Right atrium auricular region (tissue), 2 donors: ENCODE results near the gene CDH22. TPM values are rescaled to one million over a fixed set of nuclear protein-coding genes. Genes with fewer than 3 reads are reported as not detected.

Source experiments
- DNase-seq: peaks from one replicate; pipeline ENCODE4 v3.0.0-alpha.2; 2019; ENCODE audit warnings: low spot score
- H3K27ac ChIP-seq, 2 donors: fragments of 200-600 bp; sonication (generic); 1 replicate in 1 of 2; 2 replicates in 1 of 2; pipeline ENCODE4 v1.5.1; 2016 to 2019
- H3K27me3 ChIP-seq, 2 donors: fragments of 200-600 bp; sonication (generic); one replicate each; pipeline versions ENCODE4 v1.5.1 to v1.6.0; 2017 to 2019
- H3K36me3 ChIP-seq: fragments of 200-600 bp; sonication (generic); one replicate; pipeline ENCODE4 v1.5.1; 2016
- H3K4me1 ChIP-seq, 2 donors: fragments of 200-600 bp; sonication (generic); one replicate each; pipeline versions ENCODE4 v1.5.1 to v1.6.0; 2017 to 2019
- H3K4me3 ChIP-seq, 2 donors: fragments of 200-600 bp; sonication (generic); 1 replicate in 1 of 2; 2 replicates in 1 of 2; pipeline ENCODE4 v1.5.1; 2017 to 2019; ENCODE audit warnings: mild to moderate bottlenecking in 1 of 2, moderate library complexity in 1 of 2
- H3K9me3 ChIP-seq, 2 donors: fragments of 200-600 bp; sonication (generic); one replicate each; pipeline ENCODE4 v1.5.1; 2019
- CTCF ChIP-seq, 2 donors: fragments of 200-600 bp; sonication (generic); IDR thresholded peaks; one replicate each; pipeline ENCODE4 v1.5.1; 2019; ENCODE audit warnings: antibody characterized with exemption in 2 of 2
- total RNA-seq, 2 donors: library from RNA; depleted of rRNA; stranded (reverse); fragments of >200 nt; gene quantifications; one replicate each; pipeline ENCODE4 v1.1.0, GENCODE V29; 2016

The CDH22 gene
- total RNA-seq, 2 donors from 2014 or later: 0.67 to 4.4 TPM

GRCh38 chr20:46128310-46129151, 179.8 kb downstream of the CDH22 start:
- Histone ChIP-seq H3K4me1 (peaks cover 0 to 18% of the 10 kb centered on the region in 2 donors), H3K9me3 (no peaks in the 10 kb centered on the region), H3K27me3 (no peaks in the 10 kb centered on the region), H3K27ac (no peak overlapping the region), H3K36me3 (no peaks in the 10 kb centered on the region), H3K4me3 (no peak overlapping the region)
- DNase-seq: no peak
- peak; percentile 55 to 77 for TF ChIP-seq CTCF (IDR thresholded peaks at IDR 0.05)

- Histone ChIP-seq H3K27ac (no peak overlapping the region), H3K27me3 (no peaks in the 10 kb centered on the region), H3K9me3 (no peaks in the 10 kb centered on the region), H3K4me3 (no peak overlapping the region), H3K36me3 (no peaks in the 10 kb centered on the region), H3K4me1 (peaks cover 0 to 13% of the 10 kb centered on the region in 2 donors)
- no peak for TF ChIP-seq CTCF (IDR thresholded peaks at IDR 0.05)
- no peak for DNase-seq
Observed at GRCh38 chr20:46127396-46128010, 180.8 kb downstream of the CDH22 start.

- no peak overlapping the region for H3K4me3 ChIP-seq
- H3K27me3 ChIP-seq: no peaks in the 10 kb centered on the region
- no peak for TF ChIP-seq CTCF (IDR thresholded peaks at IDR 0.05)
- peaks cover 0 to 18% of the 10 kb centered on the region in 2 donors for H3K4me1 ChIP-seq
- no peaks in the 10 kb centered on the region for H3K36me3 ChIP-seq
- no peak overlapping the region for H3K27ac ChIP-seq
- H3K9me3 ChIP-seq: no peaks in the 10 kb centered on the region
- no peak for DNase-seq
Observed at GRCh38 chr20:46126440-46127056, 181.8 kb downstream of the CDH22 start.

Other genes with a start within 250 kb of the CDH22 start
- 10 to 100 TPM; 17.8 to 23.3 TPM for gene NCOA5, start 218.5 kb downstream of the CDH22 start, total RNA-seq
- gene CD40, start 190.2 kb downstream of the CDH22 start, total RNA-seq: 10 to 100 TPM in 1 of 2 donors, 1 to 10 TPM in 1; 9.6 to 14.9 TPM
- 10 to 100 TPM; 29.4 to 32.7 TPM for gene ELMO2, start 98.1 kb upstream of the CDH22 start, total RNA-seq
- gene ZNF334, start 205.1 kb upstream of the CDH22 start, total RNA-seq: 1 to 10 TPM in 1 of 2 donors, under 1 TPM in 1; 0.79 to 1.3 TPM
- not detected for gene OCSTAMP, start 242.2 kb upstream of the CDH22 start, total RNA-seq